Suppressor macrophage (primary cell): ENCODE measurements around the gene LRRC3.

Experiments used
- DNase-seq, 4 experiments: peaks; one replicate each; pipeline ENCODE4 v3.0.0-alpha.2; 2020 to 2022

LRRC3 gene

GRCh38 chr21:44456915-44457736 is 1.8 kb downstream of the LRRC3 start:
- DNase-seq = no peak

- DNase-seq = peak in 2 of 4 experiments; percentile 41 to 44
Observed at GRCh38 chr21:44458971-44459711, 3.8 kb downstream of the LRRC3 start.

GRCh38 chr21:44459712-44460440 is 4.6 kb downstream of the LRRC3 start:
- DNase-seq = peak in 3 of 4 experiments; percentile 11 to 31 (median 20)

DNA sequence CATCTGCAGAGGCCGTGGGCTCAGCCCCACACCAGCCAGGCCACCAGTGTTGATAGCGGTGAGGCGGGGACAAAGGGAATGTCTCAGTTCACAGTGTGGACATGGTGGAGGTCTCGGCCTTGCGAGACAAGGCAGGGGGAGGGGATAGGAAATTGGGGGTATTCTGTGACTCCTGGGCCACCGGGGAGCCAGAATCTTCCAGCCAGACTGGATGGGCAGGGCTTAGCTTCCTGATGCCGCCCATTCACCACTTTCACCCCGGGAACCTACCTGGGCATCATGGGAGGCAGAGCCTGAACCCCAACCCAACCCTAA is 5.1 kb downstream of the LRRC3 start:
- DNase-seq = no peak

- DNase-seq = no peak
Observed at GRCh38 chr21:44461005-44461404, 5.7 kb downstream of the LRRC3 start.

- DNase-seq = no peak
Observed at GRCh38 chr21:44461464-44462001, 6.2 kb downstream of the LRRC3 start.

- DNase-seq = no peak
Observed at GRCh38 chr21:44462086-44462833, 7.0 kb downstream of the LRRC3 start.

- DNase-seq = no peak
Observed at GRCh38 chr21:44462834-44463200, 7.5 kb downstream of the LRRC3 start.

DNA sequence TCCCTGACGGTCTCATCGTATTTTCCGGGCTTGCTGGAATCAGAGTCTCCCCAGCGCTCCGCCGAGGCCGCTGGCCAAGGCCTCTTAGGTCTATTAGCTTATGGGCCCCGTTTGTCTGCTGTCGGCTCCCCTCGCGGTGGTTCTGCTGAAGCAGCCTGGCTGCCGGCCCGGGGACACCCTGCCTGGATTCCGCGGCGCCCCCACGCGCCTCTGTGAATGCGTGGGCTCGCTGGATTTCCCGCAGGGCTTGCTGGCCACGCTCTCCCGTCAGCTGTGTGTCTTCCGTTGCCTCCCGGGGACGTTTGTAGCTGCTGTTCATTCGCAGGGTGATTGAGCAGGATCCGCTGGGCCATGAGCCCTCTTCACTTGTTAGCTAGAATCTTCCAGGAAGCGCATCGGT is 8.4 kb downstream of the LRRC3 start:
- no peak for DNase-seq

GRCh38 chr21:44464351-44464750 is 9.0 kb downstream of the LRRC3 start:
- DNase-seq = no peak

DNA sequence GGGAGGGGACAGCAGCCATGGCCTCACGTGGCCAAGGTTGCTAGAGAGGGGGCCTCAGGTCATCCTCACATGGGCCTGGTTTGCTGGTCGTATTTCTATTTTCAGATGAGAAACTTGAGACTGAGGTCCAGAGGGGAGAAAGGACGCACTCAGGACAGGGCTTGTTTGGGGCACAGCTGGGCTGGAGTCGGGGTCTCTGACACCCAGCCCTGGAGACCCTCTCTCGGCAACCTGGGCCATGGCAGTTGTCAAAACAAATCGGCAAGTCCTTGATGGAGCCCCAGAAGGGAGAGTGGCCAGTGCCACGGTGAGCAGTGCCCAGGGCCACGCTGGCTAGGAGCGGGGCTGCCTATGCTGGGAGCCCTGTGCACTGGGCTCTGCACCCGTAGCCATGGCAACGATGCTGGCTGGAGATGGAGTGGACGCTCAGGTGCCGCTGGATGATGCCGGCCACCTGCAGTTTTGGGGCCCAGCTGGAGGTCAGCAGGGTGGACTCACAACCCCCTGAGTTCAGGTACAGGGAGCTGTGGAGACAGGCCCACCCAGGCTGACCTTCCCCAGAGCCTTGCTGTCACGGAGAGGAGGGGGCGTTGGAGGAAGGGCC is 11.1 kb downstream of the LRRC3 start:
- no peak for DNase-seq

DNA sequence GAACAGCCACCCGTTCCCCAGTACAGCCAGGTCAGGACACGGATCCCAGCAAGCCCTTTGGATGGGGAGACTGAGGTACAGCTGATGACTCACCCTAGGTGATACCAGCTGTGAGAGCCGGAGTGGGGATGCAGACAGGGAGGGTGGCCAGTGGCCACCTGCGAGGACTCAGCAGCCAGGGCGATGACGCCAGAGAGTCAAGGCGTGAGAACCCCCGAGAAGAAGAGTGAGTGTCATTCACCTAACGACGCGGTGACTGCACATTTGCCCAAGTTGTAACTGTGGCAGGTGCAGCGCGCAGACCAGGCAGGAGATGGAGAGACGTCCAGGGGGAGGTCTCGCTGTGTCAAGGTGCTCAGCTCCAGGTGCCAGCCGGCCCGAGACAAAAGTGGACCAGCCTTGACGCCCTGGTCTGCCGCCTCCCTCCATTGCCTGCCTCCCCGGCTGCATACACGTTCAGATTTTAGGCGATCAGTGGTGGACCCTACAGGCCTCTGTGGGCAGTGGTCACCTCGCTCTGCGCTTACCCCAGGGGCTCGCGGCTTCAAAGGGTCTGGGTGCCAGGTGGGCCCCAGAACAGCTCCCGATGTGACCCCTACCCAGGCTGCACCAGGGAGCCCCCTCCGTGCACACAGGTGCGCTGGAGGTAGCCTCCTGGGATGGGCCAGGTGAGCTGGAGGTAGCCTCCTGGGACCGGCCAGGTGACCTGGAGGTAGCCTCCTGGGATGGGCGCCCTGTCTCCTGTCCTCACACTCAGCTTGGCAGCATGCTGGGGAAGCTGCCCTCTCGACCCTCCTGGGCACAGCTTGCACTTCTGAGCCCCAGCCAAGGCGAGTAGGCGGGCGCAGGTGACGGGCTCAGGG is 11.9 kb downstream of the LRRC3 start:
- DNase-seq = no peak

DNA sequence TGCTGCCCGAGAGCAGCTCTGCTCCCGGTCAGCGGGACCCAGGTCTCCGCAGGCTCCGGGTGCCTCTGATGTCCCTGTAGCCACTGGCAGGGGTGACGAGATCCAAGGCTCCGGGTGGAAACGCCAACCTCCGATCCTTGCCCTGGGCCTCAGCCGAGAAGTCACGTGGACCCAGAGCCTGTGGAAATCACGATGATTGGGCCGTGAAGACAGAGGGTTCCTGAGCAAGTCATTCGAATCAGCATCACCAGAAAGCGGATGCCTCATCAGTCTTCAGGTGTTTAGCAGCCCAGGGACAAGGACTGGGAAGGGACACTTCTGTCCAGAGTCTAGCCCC is 12.5 kb downstream of the LRRC3 start:
- DNase-seq = no peak

DNA sequence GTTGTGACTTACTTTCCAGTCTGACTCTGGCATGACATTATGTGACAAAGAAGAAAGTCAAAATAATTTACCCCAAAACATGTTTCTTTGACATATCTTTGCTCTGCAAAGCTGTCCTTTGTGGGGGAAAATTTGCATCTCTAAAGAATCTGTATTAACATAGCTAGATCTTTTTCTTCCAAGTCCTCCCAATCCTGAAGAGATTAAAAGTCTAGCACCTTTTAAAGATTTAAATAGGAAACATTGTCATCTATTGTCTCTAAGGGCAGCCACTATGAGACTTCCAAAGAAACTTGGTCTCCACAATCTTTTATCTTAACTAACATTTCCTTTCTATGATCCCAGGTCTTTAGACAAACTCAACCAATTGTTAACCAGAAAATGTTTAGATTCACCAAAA is 16.0 kb downstream of the LRRC3 start:
- no peak for DNase-seq

DNA sequence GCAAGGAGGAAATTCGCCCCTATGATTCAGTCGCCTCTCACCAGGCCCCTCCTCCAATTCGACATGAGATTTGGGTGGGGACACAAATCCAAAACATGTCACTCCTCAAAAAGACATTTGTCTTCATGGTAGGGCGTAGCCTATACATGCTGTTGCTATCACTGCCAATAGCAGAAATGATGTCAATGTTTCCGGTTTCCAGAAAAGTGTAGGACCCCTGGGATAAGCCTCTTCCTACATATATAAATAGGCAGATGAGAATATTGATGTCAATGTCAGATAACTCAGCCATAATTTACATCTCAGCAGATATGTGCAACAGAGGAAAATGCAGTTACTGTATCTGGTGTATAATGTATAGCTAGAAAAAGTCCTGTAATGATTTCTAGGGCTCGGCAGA is 16.7 kb downstream of the LRRC3 start:
- no peak for DNase-seq

GRCh38 chr21:44473915-44474555 is 18.7 kb downstream of the LRRC3 start:
- no peak for DNase-seq

- DNase-seq = no peak
Observed at GRCh38 chr21:44475266-44475845, 20.0 kb downstream of the LRRC3 start.

GRCh38 chr21:44477131-44477530 is 21.8 kb downstream of the LRRC3 start:
- DNase-seq = no peak

GRCh38 chr21:44477712-44478111 is 22.4 kb downstream of the LRRC3 start:
- no peak for DNase-seq

GRCh38 chr21:44478124-44478800 is 23.0 kb downstream of the LRRC3 start:
- DNase-seq = peak in 2 of 4 experiments; percentile 11 to 28
